HUES48 (cell line): ENCODE measurements around the gene THSD4.
"Not testable (repeated sequence)": the region's sequence is repeated elsewhere in the genome, so short reads cannot be mapped to it uniquely, and the experiment has no call there.

Experiments used
- H3K27ac ChIP-seq: one replicate; pipeline ENCODE4 v1.7.0; 2013; ENCODE audit warnings: low read depth, low read length, inconsistent platforms
- H3K27me3 ChIP-seq: 2 replicates; pipeline ENCODE4 v1.6.1; 2013; ENCODE audit warnings: mild to moderate bottlenecking, low read length; ENCODE audit not compliant: control insufficient read depth, insufficient read depth
- H3K36me3 ChIP-seq: 2 replicates; pipeline ENCODE4 v1.6.1; 2013; ENCODE audit warnings: low read length; ENCODE audit not compliant: control insufficient read depth, insufficient read depth
- H3K4me1 ChIP-seq: 2 replicates; pipeline ENCODE4 v1.6.1; 2013; ENCODE audit warnings: mild to moderate bottlenecking, low read length; ENCODE audit not compliant: control insufficient read depth, insufficient read depth
- H3K4me3 ChIP-seq: 2 replicates; pipeline ENCODE4 v1.5.1; 2013; ENCODE audit warnings: mild to moderate bottlenecking, low read depth, low read length
- H3K9ac ChIP-seq: 2 replicates; pipeline ENCODE4 v1.6.1; 2013; ENCODE audit warnings: mild to moderate bottlenecking, low read depth, low read length, moderate library complexity
- H3K9me3 ChIP-seq: 2 replicates; pipeline ENCODE4 v1.6.1; 2013; ENCODE audit warnings: low read length; ENCODE audit not compliant: control insufficient read depth, insufficient read depth

The THSD4 gene

DNA sequence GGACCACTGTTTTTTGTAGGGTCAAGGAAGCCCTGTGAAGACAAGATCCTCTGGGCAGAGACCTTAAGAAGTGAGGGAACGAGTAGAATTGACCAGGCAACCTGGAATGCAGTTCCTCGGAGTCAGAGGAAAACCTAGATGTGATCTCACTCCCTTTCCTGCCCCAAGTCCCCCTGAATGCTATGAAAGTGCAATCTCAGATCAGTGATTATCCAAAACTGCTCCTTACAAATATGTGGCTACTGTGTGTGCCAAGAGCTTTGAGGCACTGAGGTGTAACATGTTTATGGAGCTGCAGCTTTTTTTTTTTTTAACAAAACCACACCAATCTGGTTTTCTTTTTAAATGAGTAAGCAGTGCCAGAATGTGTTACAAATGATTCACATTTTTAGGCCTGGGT, 35.8 kb downstream of the THSD4 start:
- Histone ChIP-seq H3K9ac (no peak overlapping the region), H3K9me3 (no peaks in the 10 kb centered on the region), H3K27me3 (no peaks in the 10 kb centered on the region), H3K27ac (no peak overlapping the region), H3K4me1 (peaks cover 13% of the 10 kb centered on the region; the same call in 1 of the 2 replicates), H3K36me3 (no peaks in the 10 kb centered on the region), H3K4me3 (no peak overlapping the region)

DNA sequence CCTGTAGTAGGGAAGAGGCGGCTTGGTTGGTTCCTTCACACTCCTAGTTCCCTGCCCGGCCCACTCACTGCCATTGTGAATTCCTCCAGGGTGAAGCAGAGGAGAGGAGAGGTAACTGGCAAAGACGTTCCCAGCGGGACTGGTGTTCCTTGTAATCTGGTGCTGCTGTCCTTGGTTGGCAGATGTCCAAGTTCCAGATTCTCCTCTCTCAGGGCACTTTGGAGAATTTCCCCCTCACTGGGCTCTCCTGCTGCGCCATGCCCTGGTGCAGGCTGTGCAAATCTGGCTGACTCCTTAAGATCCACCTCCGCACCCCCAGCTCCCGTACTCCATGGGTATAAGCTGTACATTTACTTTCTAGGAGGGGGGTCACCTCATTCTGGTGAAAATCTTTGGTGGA, 37.3 kb downstream of the THSD4 start:
- no peaks in the 10 kb centered on the region for H3K36me3 ChIP-seq
- H3K9ac ChIP-seq: no peak overlapping the region
- no peaks in the 10 kb centered on the region for H3K27me3 ChIP-seq
- peaks cover 13% of the 10 kb centered on the region; the same call in 1 of the 2 replicates for H3K4me1 ChIP-seq
- H3K9me3 ChIP-seq: no peaks in the 10 kb centered on the region
- no peak overlapping the region for H3K27ac ChIP-seq
- H3K4me3 ChIP-seq: no peak overlapping the region

GRCh38 chr15:71153823-71154524, 38.7 kb downstream of the THSD4 start:
- no peak overlapping the region for H3K27ac ChIP-seq
- no peaks in the 10 kb centered on the region for H3K9me3 ChIP-seq
- H3K4me1 ChIP-seq: peaks cover 13% of the 10 kb centered on the region; the same call in 1 of the 2 replicates
- no peaks in the 10 kb centered on the region for H3K36me3 ChIP-seq
- H3K4me3 ChIP-seq: no peak overlapping the region
- H3K27me3 ChIP-seq: no peaks in the 10 kb centered on the region
- no peak overlapping the region for H3K9ac ChIP-seq

- Histone ChIP-seq H3K9me3 (no peaks in the 10 kb centered on the region), H3K27me3 (no peaks in the 10 kb centered on the region), H3K27ac (no peak overlapping the region), H3K36me3 (no peaks in the 10 kb centered on the region), H3K9ac (no peak overlapping the region), H3K4me1 (peaks cover 10% of the 10 kb centered on the region; the same call in 1 of the 2 replicates), H3K4me3 (no peak overlapping the region)
Observed at GRCh38 chr15:71154607-71155200, 39.4 kb downstream of the THSD4 start.

DNA sequence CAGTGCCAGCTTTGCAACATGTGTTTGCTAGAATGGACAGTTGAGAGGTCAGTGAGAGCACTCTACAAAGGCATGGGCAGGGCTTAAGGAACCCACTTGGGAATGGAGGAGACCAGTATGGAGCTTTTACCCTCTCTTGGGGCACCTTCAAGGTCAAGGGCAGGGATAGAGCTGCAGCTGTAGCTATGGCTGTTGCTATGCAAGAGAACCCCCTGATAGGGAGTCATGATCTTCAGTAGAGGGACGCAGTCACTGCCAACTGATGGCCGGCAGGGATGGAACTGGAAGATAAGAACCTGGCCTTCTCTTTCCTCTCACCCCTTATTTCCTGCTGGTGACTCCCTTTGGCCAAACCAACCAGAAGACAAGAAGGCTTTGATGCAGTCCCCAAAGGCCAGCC, 40.3 kb downstream of the THSD4 start:
- Histone ChIP-seq H3K27me3 (no peaks in the 10 kb centered on the region), H3K9ac (no peak overlapping the region), H3K36me3 (no peaks in the 10 kb centered on the region), H3K4me1 (peaks cover 4% of the 10 kb centered on the region; the same call in 1 of the 2 replicates), H3K9me3 (no peaks in the 10 kb centered on the region), H3K27ac (no peak overlapping the region), H3K4me3 (no peak overlapping the region)

GRCh38 chr15:71160976-71161375, 45.7 kb downstream of the THSD4 start:
- H3K9me3 ChIP-seq: no peaks in the 10 kb centered on the region
- H3K36me3 ChIP-seq: no peaks in the 10 kb centered on the region
- H3K4me1 ChIP-seq: no peaks in the 10 kb centered on the region
- no peaks in the 10 kb centered on the region for H3K27me3 ChIP-seq
- no peak overlapping the region for H3K4me3 ChIP-seq
- no peak overlapping the region for H3K27ac ChIP-seq
- H3K9ac ChIP-seq: no peak overlapping the region

DNA sequence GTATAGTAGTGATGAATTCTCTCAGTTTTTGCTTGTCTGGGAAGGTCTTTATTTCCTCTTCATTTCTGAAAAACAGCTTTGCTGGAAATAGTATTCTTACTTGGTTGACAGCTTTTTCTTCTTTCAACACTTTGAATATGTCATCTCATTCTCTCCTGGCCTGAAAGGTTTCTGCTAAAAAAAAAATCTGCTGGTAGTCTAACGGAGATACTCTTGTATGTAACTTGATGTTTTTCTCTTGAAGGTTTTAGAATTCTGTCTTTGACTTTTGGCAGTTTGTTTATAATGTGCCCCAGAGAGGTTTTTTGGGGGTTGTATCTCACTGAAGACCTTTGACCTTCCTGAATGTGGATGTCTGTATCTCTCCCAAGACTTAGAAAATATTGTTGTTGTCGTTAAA, 47.0 kb downstream of the THSD4 start:
- H3K9me3 ChIP-seq: no peaks in the 10 kb centered on the region
- H3K27me3 ChIP-seq: no peaks in the 10 kb centered on the region
- H3K9ac ChIP-seq: no peak overlapping the region
- no peaks in the 10 kb centered on the region for H3K36me3 ChIP-seq
- no peak overlapping the region for H3K27ac ChIP-seq
- no peak overlapping the region for H3K4me3 ChIP-seq
- no peaks in the 10 kb centered on the region for H3K4me1 ChIP-seq

- not testable (repeated sequence) for H3K9ac ChIP-seq, H3K4me1 ChIP-seq, H3K36me3 ChIP-seq, H3K9me3 ChIP-seq, H3K4me3 ChIP-seq, H3K27ac ChIP-seq, H3K27me3 ChIP-seq
Observed at GRCh38 chr15:71164606-71165005, 49.3 kb downstream of the THSD4 start.

- Histone ChIP-seq H3K9me3 (no peaks in the 10 kb centered on the region), H3K9ac (no peak overlapping the region), H3K27ac (no peak overlapping the region), H3K27me3 (no peaks in the 10 kb centered on the region), H3K4me1 (no peaks in the 10 kb centered on the region), H3K36me3 (no peaks in the 10 kb centered on the region), H3K4me3 (no peak overlapping the region)
Observed at GRCh38 chr15:71167445-71168165, 52.3 kb downstream of the THSD4 start.

DNA sequence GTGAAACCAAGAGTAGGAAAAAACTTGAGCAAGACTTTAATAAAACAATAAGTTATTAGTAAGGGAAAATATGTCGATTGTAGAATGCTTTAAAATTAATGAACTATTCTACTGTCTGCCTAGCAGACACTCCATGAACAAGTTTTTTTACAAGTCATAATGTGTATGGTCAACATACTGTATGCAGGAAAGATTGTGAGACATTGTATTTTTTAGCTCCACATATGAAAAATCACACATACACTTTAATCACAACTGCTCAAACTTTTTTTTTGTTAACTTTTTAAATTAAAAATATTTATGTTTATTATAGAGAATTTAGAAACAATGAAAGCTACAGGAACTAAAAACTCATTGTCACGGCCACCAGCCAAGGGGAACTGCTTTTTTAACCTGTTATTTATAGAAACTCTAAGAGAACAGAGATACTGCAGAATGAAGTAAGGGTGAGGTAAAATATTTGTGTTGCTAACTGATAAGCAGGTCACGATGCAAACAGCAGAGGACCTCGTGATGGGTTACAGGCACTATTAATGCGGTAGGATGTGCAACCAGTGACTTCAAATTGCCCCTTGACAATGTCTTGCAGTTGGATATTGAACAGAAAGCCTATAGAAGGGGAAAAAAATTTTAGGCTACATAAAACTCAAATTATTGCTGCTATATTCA, 53.0 kb downstream of the THSD4 start:
- Histone ChIP-seq H3K27ac (no peak overlapping the region), H3K36me3 (no peaks in the 10 kb centered on the region), H3K9me3 (0 out of 2 replicates have a peak, but pooled peaks cover 3% of the 10 kb centered on the region), H3K4me1 (no peaks in the 10 kb centered on the region), H3K9ac (no peak overlapping the region), H3K4me3 (no peak overlapping the region), H3K27me3 (no peaks in the 10 kb centered on the region)
